GM12878 (cell line): ENCODE measurements around the gene EYA4. TPM values are rescaled to one million over a fixed set of nuclear protein-coding genes. Genes with fewer than 3 reads are reported as not detected.

Experiments used
- ATAC-seq: fragments of 200-7000 bp; cut with Tn5 transposase; 3 replicates; pipeline ENCODE4 v1.9.1; 2020; ENCODE audit warnings: mild to moderate bottlenecking, moderate library complexity
- BruUV-seq: library from RNA; stranded (reverse); fragments of 400-500 nt; replicated peaks from 2 replicates; lab custom pipeline; 2021; lab: Mats Ljungman, UMichigan
- CTCF ChIA-PET: fragments of 300-600 bp; sonication (Branson Sonifier 250); formaldehyde crosslinking; extraction: SDS; loops from one replicate; lab custom pipeline; 2021; ENCODE audit warnings: inconsistent platforms; lab: Yijun Ruan, JAX
- POLR2A ChIA-PET: fragments of 350-600 bp; formaldehyde crosslinking; extraction: SDS; loops from one replicate; lab custom pipeline; 2021; ENCODE audit warnings: inconsistent platforms; lab: Charles Lee
- RAD21 ChIA-PET: fragments of 300-600 bp; sonication (Branson Sonifier 250); formaldehyde crosslinking; loops from one replicate; lab custom pipeline; 2023; ENCODE audit warnings: antibody characterized with exemption; ENCODE audit not compliant: unreplicated experiment; lab: Charles Lee
- SMC1A ChIA-PET: fragments of 300-600 bp; sonication (Branson Sonifier 250); formaldehyde crosslinking; loops from one replicate; lab custom pipeline; 2023; ENCODE audit not compliant: unreplicated experiment, uncharacterized antibody; lab: Charles Lee
- DNase-seq: peaks from one replicate; pipeline ENCODE4 v3.0.0-alpha.2; 2011; ENCODE audit warnings: low read depth, low spot score
- FAIRE-seq: peaks from 3 replicates; lab custom pipeline; 2011; peaks lifted over from hg19 to GRCh38; lab: Jason Lieb, UNC
- H2AFZ ChIP-seq: 2 replicates; pipeline ENCODE4 v1.6.0; 2011; ENCODE audit warnings: low read depth, low read length, control low read depth; ENCODE audit not compliant: control insufficient read depth
- H3K27ac ChIP-seq: 2 replicates; pipeline ENCODE4 v1.5.1; 2011; ENCODE audit warnings: control low read depth; ENCODE audit not compliant: control insufficient read depth, insufficient read depth
- H3K27me3 ChIP-seq, 2 experiments: replicated peaks in 1 of 2; 2 replicates each; pipeline versions ENCODE4 v1.6.0 to v1.6.1; 2011; ENCODE audit warnings: low read length in 1 of 2; ENCODE audit not compliant: control insufficient read depth in 2 of 2, insufficient read depth in 2 of 2
- H3K36me3 ChIP-seq, 2 experiments: 2 replicates each; pipeline ENCODE4 v1.5.1; 2011; ENCODE audit warnings: low read length in 1 of 2; ENCODE audit not compliant: control insufficient read depth in 2 of 2, insufficient read depth in 2 of 2
- H3K4me1 ChIP-seq: 2 replicates; pipeline ENCODE4 v1.6.1; 2011; ENCODE audit warnings: mild to moderate bottlenecking, low read length, moderate library complexity, mixed read lengths; ENCODE audit not compliant: control insufficient read depth, insufficient read depth
- H3K4me2 ChIP-seq: 2 replicates; pipeline ENCODE4 v1.6.0; 2011; ENCODE audit warnings: control low read depth; ENCODE audit not compliant: control insufficient read depth, insufficient read depth
- H3K4me3 ChIP-seq: fragments of 200-600 bp; sonication (generic); 2 replicates; pipeline ENCODE4 v1.5.1; 2016
- H3K79me2 ChIP-seq: 2 replicates; pipeline ENCODE4 v1.6.0; 2011; ENCODE audit warnings: low read length; ENCODE audit not compliant: control insufficient read depth, insufficient read depth
- H3K9ac ChIP-seq: 2 replicates; pipeline ENCODE4 v1.8.0; 2011; ENCODE audit warnings: low read length, control low read depth, mixed read lengths; ENCODE audit not compliant: control insufficient read depth, insufficient read depth
- H3K9me3 ChIP-seq: replicated peaks from 3 replicates; pipeline ENCODE4 v1.5.1; 2011; ENCODE audit warnings: mild to moderate bottlenecking, low read length; ENCODE audit not compliant: control insufficient read depth, insufficient read depth
- H4K20me1 ChIP-seq: 2 replicates; pipeline ENCODE4 v1.6.0; 2011; ENCODE audit not compliant: control insufficient read depth, insufficient read depth
- HDAC2 ChIP-seq: fragments of 200-600 bp; sonication (generic); IDR thresholded peaks from 2 replicates; pipeline ENCODE4 v1.6.1; 2017
- IRF4 ChIP-seq: IDR thresholded peaks from 2 replicates; pipeline ENCODE4 v1.6.1; 2011; ENCODE audit warnings: low read depth, low read length
- MYB ChIP-seq: fragments of 150-350 bp; IDR thresholded peaks from 2 replicates; pipeline ENCODE4 v1.6.1; 2014; ENCODE audit warnings: mild to moderate bottlenecking, low read depth, low read length, borderline replicate concordance
- POLR2A ChIP-seq: IDR thresholded peaks from 2 replicates; pipeline ENCODE4 v1.6.1; 2011; ENCODE audit warnings: low read depth, mild to moderate bottlenecking, low read length
- SREBF1 ChIP-seq: IDR thresholded peaks from 2 replicates; pipeline ENCODE4 v1.6.1; 2012; ENCODE audit warnings: mild to moderate bottlenecking, low read length
- TARDBP ChIP-seq: IDR thresholded peaks from 2 replicates; pipeline ENCODE4 v1.6.1; 2016; ENCODE audit warnings: borderline replicate concordance
- ZZZ3 ChIP-seq: IDR thresholded peaks from 2 replicates; pipeline ENCODE4 v1.6.1; 2011; ENCODE audit warnings: low read depth; ENCODE audit not compliant: control insufficient read depth, insufficient read length
- WGBS: methylation state at CpG from one replicate; pipeline ENCODE4 v1.1.6; 2016; ENCODE audit warnings: low lambda C conversion rate; ENCODE audit not compliant: insufficient replicate concordance, insufficient coverage; ENCODE audit errors: missing lambda C conversion rate; 5-methylcytosine and 5-hydroxymethylcytosine counted together
- in situ Hi-C: fragments of 300-500 bp; cut with MboI; formaldehyde crosslinking; loops from 9 replicates; pipeline ENCODE4 v1.14.3; 2018; ENCODE audit warnings: mixed read lengths
- intact Hi-C: fragments of 100-400 bp; cut with micrococcal nuclease; formaldehyde crosslinking; loops from one replicate; pipeline ENCODE4 v1.14.2; 2022; ENCODE audit not compliant: unreplicated experiment
- polyA plus RNA-seq, 11 experiments: library from polyadenylated mRNA; depleted of rRNA in 4 of 11; unstranded in 6 of 11; stranded (reverse) in 5 of 11; fragments of >200 nt; fragmentation: Nextera tagmentation in 4 of 11; fragmentation: Illumina TruSeq in 1 of 11; extraction: Ambion mirVana in 4 of 11; extraction: Trizol in 1 of 11; gene quantifications; 1 replicate in 1 of 11; 2 replicates in 10 of 11; pipeline versions ENCODE4 v1.2.1 to v1.2.3, GENCODE V29; 2011 to 2016; ENCODE audit warnings: inconsistent platforms in 2 of 11, missing spikeins in 2 of 11, low read depth in 1 of 11
- total RNA-seq, 4 experiments: library from RNA; depleted of rRNA in 3 of 4; stranded (reverse); fragments of >200 nt in 3 of 4; fragmentation: Illumina TruSeq in 1 of 4; extraction: Trizol in 1 of 4; gene quantifications; 2 replicates each; pipeline versions ENCODE4 v1.2.1 to v1.2.3, GENCODE V29; 2013 to 2021
- TF ChIP-seq, protein P1 (sequence below), 3 experiments: IDR thresholded peaks in 2 of 3; conservative IDR thresholded peaks in 1 of 3; 2 replicates each; pipeline ENCODE4 v1.5.1; 2011; ENCODE audit warnings: low read depth in 3 of 3, low read length in 3 of 3, mild to moderate bottlenecking in 3 of 3, control low read depth in 2 of 3, moderate library complexity in 2 of 3, inconsistent platforms in 1 of 3, mixed read lengths in 1 of 3; ENCODE audit not compliant: control insufficient read depth in 2 of 3, insufficient read depth in 1 of 3; ENCODE audit errors: extremely low read depth in 1 of 3
- TF ChIP-seq, protein P2 (sequence below): fragments of 450-650 bp; IDR thresholded peaks from 2 replicates; pipeline ENCODE4 v1.6.1; 2018; ENCODE audit warnings: mild to moderate bottlenecking, low read depth, moderate library complexity; ENCODE audit not compliant: partially characterized antibody
- TF ChIP-seq, protein P3 (sequence below): IDR thresholded peaks from 2 replicates; pipeline ENCODE4 v1.6.1; 2011; ENCODE audit warnings: low read depth, low read length, improper control_type of control experiment, borderline replicate concordance

EYA4 gene
- total and polyA plus RNA-seq, 10 of the 15 experiments (the other 5 are each of a cell fraction or from before 2014, with no cell fraction given) = 0.02 TPM; not detected in 9

DNA sequence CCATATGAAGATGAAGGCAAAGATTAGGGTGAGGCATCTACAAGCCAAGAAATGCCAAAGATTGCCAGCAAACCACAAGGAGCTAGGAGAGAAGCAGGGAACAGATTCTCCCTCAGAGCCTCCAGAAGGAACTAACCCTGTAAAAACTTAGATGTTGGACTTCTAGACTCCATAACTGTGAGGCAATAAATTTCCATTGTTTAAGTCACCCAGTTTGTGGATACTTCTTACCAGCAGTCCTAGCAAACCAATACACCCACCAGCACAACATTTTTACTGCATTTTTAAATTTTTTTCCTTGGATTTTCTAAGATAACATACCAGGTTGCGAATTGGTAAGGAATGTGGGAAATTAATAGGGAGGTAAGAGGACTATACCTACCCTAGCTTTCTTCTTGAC lies 47.8 kb upstream of the EYA4 start:
- Histone ChIP-seq H3K4me3 (no peak overlapping the region), H4K20me1 (no peaks in the 10 kb centered on the region), H3K9me3 (no peaks in the 10 kb centered on the region), H3K4me1 (no peaks in the 10 kb centered on the region), H3K9ac (no peak overlapping the region), H3K27me3 (no peaks in the 10 kb centered on the region; a peak in 1 of 4 replicates), H3K27ac (no peak overlapping the region), H3K4me2 (no peak overlapping the region), H3K36me3 (no peaks in the 10 kb centered on the region), H2AFZ (no peak overlapping the region), H3K79me2 (no peaks in the 10 kb centered on the region)
- TF ChIP-seq, protein P1, sequence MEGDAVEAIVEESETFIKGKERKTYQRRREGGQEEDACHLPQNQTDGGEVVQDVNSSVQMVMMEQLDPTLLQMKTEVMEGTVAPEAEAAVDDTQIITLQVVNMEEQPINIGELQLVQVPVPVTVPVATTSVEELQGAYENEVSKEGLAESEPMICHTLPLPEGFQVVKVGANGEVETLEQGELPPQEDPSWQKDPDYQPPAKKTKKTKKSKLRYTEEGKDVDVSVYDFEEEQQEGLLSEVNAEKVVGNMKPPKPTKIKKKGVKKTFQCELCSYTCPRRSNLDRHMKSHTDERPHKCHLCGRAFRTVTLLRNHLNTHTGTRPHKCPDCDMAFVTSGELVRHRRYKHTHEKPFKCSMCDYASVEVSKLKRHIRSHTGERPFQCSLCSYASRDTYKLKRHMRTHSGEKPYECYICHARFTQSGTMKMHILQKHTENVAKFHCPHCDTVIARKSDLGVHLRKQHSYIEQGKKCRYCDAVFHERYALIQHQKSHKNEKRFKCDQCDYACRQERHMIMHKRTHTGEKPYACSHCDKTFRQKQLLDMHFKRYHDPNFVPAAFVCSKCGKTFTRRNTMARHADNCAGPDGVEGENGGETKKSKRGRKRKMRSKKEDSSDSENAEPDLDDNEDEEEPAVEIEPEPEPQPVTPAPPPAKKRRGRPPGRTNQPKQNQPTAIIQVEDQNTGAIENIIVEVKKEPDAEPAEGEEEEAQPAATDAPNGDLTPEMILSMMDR (IDR thresholded peaks at IDR 0.05 in 2 of 3, conservative IDR thresholded peaks at IDR 0.05 in 1 of 3; ENCODE audit: control insufficient read depth in 2 of 3, extremely low read depth in 1 of 3, insufficient read depth in 1 of 3, low read depth in 3 of 3, low read length in 3 of 3) = no peak
- TF ChIP-seq ZZZ3 = no peak
- TF ChIP-seq IRF4 = no peak
- TF ChIP-seq SREBF1 = no peak
- no peak for TF ChIP-seq HDAC2
- no peak for TF ChIP-seq POLR2A
- TF ChIP-seq MYB = no peak
- no peak for TF ChIP-seq TARDBP
- TF ChIP-seq, protein P2, sequence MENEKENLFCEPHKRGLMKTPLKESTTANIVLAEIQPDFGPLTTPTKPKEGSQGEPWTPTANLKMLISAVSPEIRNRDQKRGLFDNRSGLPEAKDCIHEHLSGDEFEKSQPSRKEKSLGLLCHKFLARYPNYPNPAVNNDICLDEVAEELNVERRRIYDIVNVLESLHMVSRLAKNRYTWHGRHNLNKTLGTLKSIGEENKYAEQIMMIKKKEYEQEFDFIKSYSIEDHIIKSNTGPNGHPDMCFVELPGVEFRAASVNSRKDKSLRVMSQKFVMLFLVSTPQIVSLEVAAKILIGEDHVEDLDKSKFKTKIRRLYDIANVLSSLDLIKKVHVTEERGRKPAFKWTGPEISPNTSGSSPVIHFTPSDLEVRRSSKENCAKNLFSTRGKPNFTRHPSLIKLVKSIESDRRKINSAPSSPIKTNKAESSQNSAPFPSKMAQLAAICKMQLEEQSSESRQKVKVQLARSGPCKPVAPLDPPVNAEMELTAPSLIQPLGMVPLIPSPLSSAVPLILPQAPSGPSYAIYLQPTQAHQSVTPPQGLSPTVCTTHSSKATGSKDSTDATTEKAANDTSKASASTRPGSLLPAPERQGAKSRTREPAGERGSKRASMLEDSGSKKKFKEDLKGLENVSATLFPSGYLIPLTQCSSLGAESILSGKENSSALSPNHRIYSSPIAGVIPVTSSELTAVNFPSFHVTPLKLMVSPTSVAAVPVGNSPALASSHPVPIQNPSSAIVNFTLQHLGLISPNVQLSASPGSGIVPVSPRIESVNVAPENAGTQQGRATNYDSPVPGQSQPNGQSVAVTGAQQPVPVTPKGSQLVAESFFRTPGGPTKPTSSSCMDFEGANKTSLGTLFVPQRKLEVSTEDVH = no peak
- TF ChIP-seq, protein P3, sequence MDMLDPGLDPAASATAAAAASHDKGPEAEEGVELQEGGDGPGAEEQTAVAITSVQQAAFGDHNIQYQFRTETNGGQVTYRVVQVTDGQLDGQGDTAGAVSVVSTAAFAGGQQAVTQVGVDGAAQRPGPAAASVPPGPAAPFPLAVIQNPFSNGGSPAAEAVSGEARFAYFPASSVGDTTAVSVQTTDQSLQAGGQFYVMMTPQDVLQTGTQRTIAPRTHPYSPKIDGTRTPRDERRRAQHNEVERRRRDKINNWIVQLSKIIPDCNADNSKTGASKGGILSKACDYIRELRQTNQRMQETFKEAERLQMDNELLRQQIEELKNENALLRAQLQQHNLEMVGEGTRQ = no peak
- FAIRE-seq (no peak), DNase-seq (no peak), ATAC-seq (no peak)
- ChIA-PET RAD21 (no interaction called here), SMC1A (no interaction called here), CTCF (interaction anchor here (1.3 kb wide), 1 partner anchor 723 kb away, joined by 5 read pairs; no protein-coding TSS in a partner anchor), POLR2A (no interaction called here)
- WGBS = 0% methylated on average over 1 of the region's 1 CpG
- BruUV-seq = no TSS peak
- intact Hi-C loops (no loop called here), in situ Hi-C loops (loop anchor here (25.0 kb wide), 1 partner anchor 894 kb away; no protein-coding TSS in a partner anchor)
